Measurements from ENCODE around the gene TM4SF5.
A peak's percentile ranks its signal among the peaks of the same experiment; 100 is the strongest.
"Not testable (repeated sequence)": the region's sequence is repeated elsewhere in the genome, so short reads cannot be mapped to it uniquely, and the experiment has no call there.

The TM4SF5 gene

DNA sequence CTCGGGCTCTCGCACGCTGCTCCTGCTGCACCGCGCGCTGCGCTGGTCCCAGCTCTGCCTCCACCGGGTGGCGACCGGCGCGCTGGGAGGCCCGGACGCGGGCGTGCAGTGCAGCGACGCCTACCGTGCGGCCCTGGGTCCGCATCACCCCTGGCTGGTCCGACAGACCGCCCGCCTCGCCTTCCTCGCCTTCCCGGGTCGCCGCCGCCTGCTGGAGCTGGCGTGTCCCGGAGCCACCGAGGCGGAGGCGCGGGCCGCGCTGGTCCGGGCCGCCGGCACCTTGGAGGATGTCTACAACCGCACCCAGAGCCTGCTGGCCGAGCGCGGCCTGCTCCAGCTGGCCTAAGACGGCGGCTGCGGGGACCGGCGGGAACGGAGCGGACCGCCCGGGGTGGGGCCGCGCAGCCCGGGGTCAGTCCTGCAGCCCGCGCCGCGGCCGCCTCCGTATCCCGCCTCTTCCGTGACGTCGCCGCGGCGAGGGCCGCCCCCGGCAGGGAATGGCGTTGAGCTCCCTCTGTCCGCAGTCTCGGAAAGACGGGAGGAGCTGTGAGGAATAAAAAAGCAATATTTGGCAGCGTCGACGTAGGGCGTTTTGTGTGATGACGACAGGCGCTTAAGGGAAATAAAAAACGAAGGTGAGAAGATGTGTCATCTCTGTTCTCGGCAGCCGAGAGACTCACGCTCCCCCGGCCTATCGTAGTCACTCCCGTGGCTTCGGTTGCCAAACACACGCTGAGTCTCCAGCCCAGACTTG is 18.4 kb downstream of the TM4SF5 start:
- DNase-seq (ENCODE audit: low read depth in 2 of 2), result peak; percentile 65 to 73

DNA sequence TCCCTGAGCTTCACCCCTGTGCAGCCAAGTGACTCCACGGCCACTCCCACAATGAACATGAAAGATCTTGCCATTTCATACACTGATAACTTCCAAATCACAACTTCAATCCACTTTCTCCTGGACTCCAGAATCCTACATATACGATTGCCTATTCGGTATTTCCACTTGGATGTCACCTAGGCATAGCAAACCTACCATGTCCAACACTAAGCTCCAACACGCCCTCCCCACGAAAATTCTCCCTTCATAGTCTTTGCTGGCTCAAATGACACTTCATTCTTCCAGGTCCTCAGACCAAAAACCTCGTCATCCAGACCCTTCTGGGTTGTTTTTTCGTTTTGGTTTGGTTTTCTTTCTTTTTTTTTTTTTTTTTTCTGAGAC is 19.0 kb downstream of the TM4SF5 start:
- no peak for DNase-seq (ENCODE audit: low read depth in 2 of 2)

DNA sequence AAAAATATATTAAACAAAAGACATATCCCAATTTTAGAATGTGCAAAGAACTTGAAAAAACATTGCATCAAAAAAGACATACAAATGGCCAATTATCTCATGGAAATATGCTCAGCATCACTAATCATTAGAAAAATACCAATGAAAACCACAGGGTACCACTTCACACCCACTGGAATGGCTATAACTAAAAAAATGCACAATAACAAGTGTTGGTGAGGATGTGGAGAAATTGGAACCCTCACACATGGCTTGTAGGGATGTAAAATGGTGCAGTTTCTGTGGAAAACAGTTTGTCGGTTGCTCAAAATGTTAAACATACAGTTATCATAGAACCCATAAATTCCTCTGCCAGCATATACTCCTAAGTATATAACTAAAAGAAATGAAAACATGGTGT is 23.5 kb downstream of the TM4SF5 start:
- DNase-seq (ENCODE audit: low read depth in 2 of 2), result no peak

DNA sequence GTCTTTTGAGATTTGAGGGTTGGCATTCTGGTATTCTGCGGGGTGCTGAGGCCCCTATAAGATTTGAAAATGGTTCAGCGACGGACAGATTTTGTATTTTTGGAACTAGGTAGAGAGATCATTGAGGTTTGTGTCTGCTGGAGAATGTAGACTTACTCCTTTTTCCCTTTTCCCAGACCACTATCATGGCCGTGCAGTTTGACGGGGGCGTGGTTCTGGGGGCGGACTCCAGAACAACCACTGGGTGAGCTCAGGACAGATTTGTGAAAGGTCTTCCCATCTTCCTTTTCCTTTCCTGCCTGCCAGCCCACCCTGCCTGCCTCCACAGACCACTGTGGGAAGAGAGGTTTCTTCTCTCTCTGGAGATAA is 24.9 kb downstream of the TM4SF5 start:
- DNase-seq (ENCODE audit: low read depth in 2 of 2), result no peak

DNA sequence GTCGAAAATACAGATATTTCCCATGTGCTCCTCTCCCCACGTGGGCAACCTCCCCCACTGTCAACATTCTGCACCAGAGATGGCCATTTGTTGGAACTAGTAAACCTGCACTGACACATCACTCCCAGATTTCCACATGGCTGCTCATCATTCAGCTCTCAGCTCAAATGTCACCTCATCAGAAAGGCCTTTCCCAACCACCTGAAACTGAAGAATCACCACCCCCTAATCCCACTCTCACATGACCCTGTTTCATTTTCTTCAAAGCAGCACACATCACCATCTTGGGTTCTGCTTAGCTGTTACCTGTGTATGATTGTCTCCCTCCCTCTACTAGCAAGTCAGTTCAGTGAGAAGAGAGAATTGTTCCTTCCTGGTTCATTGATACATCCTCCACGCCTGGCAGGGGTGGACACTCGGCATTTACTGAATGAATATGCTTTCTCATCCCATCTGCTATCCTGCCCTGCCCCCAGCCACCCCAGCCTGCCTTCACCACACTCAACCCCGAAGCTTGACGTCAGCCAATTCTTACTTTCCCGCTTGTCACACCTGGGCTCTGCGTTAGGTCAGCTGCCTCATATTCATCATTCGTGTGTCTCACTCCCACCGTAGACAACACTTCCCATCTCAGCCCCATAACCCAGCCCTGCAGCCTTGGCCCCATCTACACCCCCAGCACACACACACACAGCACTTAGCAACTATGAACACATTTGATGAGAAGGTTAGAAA is 28.9 kb downstream of the TM4SF5 start:
- no peak for DNase-seq (ENCODE audit: low read depth in 2 of 2)

DNA sequence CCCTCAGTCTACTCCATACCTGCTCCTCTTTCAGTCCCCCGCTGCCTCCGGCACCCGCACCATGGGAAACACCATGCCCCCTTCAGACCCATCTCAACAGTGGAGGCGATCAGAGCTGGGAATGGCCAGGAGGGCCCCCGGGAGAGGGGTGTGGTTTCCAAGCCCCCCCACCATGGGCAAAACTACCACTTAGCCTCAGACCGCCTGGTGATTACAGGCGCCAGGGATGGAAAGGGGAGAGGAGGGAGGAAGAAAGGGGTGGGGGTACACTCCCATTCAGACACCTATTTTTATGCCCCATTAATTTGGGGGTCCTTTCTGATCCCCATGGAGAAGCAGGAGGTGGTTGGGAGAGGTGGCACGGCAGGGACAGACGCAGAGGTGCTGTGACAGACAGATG is 30.5 kb downstream of the TM4SF5 start, which contains the start of gene C17orf114:
TSS of gene C17orf114 (minus strand) at position 101 of the 400 bp plus-strand sequence.
- no peak for DNase-seq (ENCODE audit: low read depth in 2 of 2)

DNA sequence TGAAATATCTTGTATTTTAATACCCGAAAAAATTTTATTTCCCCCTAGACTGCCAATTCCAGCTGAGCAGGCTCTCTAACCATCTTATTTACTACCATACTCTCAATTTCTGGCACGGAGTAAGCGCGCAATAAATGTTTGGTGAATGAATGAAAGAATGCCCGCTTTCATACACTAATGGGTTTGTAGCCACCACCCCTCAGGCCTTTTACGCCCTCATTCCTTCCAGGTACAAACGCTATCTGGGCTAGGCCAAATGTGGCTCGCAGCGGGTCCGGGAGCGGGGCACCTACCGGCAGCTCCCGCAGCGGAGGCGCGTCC is 34.7 kb downstream of the TM4SF5 start:
- DNase-seq (ENCODE audit: low read depth in 2 of 2), result no peak

DNA sequence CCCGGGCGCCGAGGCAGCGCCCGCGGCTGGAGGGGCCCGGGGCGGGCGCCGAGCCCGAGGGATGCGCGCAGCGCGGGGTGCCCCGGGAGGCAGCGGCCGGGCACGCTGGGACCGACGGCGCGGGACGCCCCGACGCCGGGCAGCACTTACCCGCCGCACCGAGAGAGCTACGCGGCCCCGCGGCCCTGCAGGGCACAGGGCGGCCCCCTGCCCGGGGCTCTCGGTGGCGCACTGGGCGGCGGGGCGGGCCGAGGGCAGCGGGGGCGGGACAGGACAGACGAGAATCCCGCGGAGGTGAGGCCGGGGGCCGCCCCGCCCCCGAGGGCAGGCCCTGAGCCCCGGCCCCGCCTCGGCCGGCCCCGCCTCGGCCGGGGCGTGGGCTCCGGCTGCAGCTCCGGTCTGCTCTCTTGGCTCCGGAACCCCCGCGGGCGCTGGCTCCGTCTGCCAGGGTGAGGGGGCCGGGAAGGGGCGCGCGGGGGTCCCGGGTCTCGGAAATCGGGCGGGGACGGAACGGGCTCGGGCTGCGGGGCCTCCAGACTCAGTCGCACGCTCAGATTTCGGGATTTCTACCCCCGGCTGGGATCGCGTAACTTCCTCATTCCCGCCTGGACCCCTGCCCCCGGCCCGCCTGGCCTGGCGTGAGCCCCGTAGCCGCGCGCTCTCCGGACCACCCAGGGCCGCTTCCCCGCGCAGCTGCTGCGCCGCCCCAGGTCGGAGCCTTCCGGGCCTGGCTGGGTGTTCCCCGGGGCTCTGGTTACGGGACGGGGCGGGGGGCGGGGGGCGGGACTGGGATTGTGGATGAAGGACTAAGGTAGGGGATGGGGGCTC is 35.3 kb downstream of the TM4SF5 start, which contains the start of gene PLD2:
TSS of gene PLD2 (plus strand) at position 376 of the 828 bp plus-strand sequence. CDS start 621 bp downstream, outside the sequence.
- DNase-seq (ENCODE audit: low read depth in 2 of 2), result peak; percentile 34 to 36

DNA sequence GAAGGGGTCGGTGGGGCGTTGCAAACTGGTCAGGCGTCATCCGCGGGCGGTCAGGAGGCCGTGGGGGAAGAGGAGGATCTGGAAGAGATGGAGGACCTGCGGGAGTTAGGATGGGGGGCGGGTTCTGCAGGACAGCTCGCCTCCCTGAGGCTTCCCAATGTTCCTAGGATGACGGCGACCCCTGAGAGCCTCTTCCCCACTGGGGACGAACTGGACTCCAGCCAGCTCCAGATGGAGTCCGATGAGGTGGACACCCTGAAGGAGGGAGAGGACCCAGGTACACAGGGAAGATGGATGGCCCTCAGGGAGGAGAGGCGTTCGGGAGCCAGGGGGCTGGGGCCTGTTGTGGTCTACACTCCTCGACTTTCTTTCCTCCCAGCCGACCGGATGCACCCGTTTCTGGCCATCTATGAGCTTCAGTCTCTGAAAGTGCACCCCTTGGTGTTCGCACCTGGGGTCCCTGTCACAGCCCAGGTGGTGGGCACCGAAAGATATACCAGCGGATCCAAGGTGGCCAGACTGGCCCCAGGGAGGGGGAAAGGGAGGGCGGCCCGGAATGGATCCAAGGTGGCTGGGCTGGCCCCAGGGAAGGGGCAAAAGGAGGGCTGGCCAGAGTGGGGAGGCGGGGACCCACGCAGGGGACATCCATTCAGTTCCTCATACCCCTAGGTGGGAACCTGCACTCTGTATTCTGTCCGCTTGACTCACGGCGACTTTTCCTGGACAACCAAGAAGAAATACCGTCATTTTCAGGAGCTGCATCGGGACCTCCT is 36.1 kb downstream of the TM4SF5 start:
- DNase-seq (ENCODE audit: low read depth in 2 of 2), result no peak

DNA sequence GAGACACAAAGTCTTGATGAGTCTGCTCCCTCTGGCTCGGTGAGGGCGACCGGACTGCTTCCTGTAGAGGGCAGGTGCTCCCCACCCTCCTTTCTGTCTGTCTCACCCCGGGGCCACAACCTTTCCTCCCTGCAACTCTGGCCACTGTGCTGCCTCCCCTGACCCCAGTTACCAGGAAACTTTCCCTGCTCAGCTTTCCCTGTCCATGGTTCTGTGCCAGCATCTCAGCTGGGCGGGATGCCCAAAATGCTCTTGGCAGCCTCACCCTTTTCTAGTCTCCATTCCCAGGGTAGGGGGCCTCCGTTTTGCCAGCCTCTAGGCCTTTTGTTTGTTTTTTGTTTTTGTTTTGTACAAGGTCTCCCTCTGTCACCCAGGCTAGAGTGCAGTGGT is 36.7 kb downstream of the TM4SF5 start:
- DNase-seq (ENCODE audit: low read depth in 2 of 2), result no peak

DNA sequence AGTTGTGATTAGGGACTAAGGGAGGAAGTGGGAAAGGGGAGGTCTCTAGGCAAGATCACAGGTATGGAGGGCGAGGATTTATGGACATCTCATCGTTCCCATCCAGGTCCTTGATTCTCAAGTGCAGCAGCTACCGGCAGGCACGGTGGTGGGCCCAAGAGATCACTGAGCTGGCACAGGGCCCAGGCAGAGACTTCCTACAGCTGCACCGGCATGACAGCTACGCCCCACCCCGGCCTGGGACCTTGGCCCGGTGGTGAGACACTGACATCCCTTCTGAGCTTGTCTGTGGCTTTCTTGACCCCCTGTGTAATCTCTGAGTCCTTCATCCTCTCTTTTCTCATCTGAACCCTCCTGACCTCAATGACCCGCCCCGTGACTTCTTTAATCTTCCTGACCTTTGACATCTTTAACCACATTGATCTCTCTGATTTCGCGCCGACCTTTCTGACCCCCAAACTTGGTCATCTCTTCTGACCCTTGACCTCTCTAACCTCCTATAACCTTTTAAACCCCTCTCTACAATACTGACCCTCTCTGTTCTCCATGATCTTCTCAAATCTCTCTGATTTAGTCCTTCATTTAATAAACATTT is 39.1 kb downstream of the TM4SF5 start:
- DNase-seq (ENCODE audit: low read depth in 2 of 2), result no peak

DNA sequence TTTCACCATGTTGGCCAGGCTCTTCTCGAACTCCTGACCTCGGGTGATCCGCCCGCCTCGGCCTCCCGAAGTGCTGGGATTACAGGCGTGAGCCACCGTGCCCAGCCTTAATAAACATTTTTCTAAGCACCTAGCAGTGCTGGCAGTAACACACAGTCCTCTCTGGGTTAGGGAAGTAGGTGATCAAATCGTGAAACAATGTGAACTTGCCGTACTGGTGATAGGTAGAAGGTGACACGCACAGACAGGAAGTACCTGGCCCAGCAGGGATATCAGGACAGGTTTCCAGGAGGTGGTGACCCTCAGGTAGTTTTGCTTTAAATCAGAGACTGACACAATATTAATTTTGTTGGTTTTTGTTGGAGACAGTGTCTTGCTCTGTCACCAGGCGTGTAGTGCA is 39.8 kb downstream of the TM4SF5 start:
- no peak for DNase-seq (ENCODE audit: low read depth in 2 of 2)

DNA sequence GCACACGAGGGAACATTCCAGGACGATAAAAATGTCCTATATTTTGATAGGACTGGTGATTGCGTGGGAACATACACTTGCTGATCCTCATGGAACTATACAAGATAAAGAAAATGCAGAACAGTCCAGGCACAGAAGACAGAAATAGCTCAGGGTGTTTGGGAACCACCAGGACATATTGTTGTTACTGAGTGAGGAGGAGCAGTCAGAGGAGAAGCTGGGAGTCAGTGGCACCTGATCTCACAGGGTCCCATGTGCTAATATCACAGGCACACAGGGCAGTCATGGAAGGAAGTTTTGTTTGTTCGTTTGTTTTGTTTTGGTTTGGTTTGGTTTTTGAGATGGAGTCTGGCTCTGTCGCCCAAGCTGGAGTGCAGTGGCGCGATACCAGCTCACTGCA is 41.0 kb downstream of the TM4SF5 start:
- no peak for DNase-seq (ENCODE audit: low read depth in 2 of 2)

DNA sequence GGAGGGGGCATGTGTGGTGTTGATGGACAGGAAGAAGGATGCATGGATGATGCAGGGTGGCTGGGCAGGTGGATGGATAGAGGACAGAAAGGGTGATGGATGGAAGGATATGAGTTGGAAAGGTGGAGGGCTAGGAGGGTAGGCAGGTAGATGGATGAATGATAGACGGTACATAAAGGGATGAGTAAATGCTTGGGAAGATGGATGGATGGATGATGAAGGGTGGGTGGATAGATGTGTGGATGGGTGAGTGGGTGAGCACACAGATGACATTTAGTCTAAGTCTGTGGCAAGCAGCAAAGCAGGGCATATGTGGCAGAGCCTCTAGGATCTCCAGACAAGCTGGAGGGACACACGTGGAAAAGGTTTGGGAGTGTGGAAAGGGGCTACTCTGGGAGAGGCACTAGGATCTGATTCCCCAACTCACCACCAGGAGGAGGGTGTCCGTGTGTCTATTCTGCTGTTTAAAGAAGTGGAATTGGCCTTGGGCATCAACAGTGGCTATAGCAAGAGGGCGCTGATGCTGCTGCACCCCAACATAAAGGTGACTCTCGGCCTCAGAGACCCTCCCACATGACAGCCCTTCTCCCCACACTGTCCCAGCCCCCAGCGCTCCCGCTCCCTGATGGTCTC is 43.5 kb downstream of the TM4SF5 start:
- DNase-seq (ENCODE audit: low read depth in 2 of 2), result no peak

DNA sequence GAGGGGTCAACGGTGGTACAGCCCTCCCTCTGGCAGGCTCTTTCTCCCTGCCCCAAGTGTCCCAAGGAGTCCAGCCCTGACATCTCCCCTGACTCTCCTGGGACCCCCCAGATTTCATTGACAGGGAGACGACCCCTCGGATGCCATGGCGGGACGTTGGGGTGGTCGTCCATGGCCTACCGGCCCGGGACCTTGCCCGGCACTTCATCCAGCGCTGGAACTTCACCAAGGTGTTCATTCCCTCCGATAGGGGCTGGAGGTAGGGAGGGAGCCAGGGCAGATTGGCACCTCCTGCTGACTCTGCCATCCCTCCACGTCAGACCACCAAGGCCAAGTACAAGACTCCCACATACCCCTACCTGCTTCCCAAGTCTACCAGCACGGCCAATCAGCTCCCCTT is 45.1 kb downstream of the TM4SF5 start:
- no peak for DNase-seq (ENCODE audit: low read depth in 2 of 2)

DNA sequence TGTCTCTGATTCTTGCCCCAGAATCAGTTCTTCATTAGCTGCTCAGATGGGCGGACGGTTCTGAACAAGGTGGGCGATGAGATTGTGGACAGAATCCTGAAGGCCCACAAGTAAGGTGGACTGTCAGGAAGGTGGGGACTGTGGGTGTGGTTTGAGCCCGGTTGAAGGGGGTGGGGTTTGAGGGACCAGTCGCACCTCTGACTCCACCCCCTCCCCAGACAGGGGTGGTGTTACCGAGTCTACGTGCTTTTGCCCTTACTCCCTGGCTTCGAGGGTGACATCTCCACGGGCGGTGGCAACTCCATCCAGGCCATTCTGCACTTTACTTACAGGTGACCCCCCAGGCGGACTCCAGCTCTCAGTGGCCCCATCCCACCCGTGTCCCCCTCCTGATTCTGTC is 46.6 kb downstream of the TM4SF5 start:
- no peak for DNase-seq (ENCODE audit: low read depth in 2 of 2)

DNA sequence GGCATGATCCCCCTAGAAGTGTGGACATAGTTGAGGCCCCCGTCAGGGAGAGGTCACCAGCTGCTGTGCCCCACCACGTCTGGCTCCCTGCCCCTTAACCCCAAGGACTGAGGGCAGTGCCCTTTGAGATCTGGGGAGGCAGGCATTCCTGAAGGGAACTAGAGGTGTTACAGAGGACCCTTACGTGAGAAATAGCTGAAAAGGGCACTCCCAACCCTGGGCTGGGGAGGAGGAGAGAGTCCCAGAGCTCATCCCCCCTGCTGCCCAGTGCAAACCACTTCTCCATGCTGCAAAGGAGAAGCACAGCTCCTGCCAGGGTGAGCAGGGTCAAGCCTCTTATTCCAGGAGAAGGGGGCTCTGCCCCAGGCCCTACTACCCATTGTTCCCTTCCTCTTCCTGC is 51.1 kb downstream of the TM4SF5 start:
- DNase-seq (ENCODE audit: low read depth in 2 of 2), result no peak

DNA sequence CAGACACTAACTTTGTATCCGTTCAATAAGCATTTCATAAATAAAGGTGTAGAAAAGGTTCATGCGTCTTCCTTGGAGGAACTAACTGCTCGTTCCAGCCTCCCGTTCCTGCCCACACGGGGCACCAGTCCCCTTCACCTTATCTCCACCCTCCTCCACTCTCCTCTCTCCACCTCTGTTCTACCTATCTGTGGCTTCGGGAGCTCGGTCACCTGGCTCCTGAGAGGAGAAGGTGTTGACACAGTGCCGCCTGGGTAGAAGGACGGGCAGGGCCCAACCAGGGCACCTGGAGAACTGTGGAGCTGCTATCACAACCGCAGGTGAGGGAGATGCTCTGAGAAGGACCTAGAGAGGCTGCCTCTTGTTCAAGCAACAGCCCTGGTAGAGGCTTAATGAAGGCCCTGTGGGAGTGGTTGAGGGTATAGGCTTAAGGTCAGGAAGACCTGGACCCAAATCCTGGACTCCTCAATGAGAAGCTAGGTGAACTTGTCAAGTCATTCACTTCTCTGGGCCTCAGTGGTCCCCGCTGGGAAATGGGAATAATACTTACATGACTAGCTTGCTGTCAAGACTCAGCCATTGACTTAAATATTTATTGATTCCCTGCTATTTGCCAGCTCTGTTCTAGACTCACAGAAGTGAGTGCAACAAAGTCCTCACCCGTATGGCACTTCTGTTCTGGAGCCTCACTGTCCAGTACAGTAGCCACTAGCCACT is 51.8 kb downstream of the TM4SF5 start:
- no peak for DNase-seq (ENCODE audit: low read depth in 2 of 2)

DNA sequence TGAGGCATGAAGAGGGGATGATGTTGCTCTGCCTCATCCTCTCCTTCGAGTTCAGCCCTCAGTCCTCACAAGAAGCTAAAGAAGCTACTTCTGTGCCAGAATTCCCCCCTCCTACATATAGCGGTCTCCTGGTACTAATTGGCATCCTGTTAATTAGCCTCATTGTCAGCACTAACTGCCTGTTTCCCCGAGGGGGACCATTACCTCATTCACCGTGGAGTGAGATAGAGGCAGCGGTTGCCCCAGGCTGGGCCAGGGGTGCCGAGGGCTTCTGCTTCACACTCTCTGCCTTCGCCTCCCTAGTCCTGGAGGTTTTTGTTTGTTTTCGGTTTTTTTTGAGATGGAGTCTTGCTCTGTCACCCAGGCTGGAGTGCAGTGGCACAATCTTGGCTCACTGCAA is 55.7 kb downstream of the TM4SF5 start:
- DNase-seq (ENCODE audit: low read depth in 2 of 2), result no peak

DNA sequence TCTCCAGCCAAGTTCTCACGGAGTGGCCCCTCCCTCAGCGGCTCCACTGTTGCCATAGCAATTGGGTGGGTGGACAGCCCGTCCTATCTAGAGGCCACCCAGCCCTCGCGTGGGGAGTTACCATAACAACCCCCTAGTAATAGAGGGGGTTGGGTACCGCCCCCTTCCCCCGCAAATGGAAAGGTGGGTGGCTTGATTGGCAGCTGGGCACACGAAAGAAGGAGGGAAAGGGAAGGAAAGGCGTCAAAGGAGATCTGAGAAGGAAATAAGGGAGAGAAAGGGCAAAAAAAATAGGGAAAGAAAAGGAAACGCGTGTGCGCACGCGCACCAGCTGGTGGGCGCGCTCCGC is 61.1 kb downstream of the TM4SF5 start:
- not testable (repeated sequence) for DNase-seq (ENCODE audit: low read depth in 2 of 2)
